T-helper 2 cell (primary cell): ENCODE results near the gene ZNF532.

Source experiments
- DNase-seq, 5 experiments: peaks; one replicate each; pipeline versions ENCODE4 v3.0.0 to v3.0.0-alpha.2; 2012 to 2022

The ZNF532 gene

GRCh38 chr18:58870621-58871020 lies 5.9 kb downstream of the ZNF532 start:
- DNase-seq, result no peak

GRCh38 chr18:58871514-58872420 lies 7.1 kb downstream of the ZNF532 start:
- DNase-seq, result no peak

GRCh38 chr18:58878640-58879039 lies 14.0 kb downstream of the ZNF532 start:
- DNase-seq, result no peak

- no peak for DNase-seq
These were observed 16.8 kb downstream of the ZNF532 start for GRCh38 chr18:58881477-58881876.

- no peak for DNase-seq
These were observed 17.4 kb downstream of the ZNF532 start for GRCh38 chr18:58882044-58882443.

GRCh38 chr18:58882686-58883085 lies 18.0 kb downstream of the ZNF532 start:
- DNase-seq, result no peak

GRCh38 chr18:58884680-58885079 lies 20.0 kb downstream of the ZNF532 start:
- DNase-seq, result no peak

GRCh38 chr18:58886431-58886830 lies 21.8 kb downstream of the ZNF532 start:
- DNase-seq, result no peak

GRCh38 chr18:58886864-58887612 lies 22.4 kb downstream of the ZNF532 start:
- DNase-seq, result no peak

- DNase-seq, result peak in 1 of 5 experiments; percentile 52
These were observed 22.9 kb downstream of the ZNF532 start for GRCh38 chr18:58887613-58887963.

- no peak for DNase-seq
These were observed 27.1 kb downstream of the ZNF532 start for GRCh38 chr18:58891776-58892175.

GRCh38 chr18:58892488-58892887 lies 27.8 kb downstream of the ZNF532 start:
- DNase-seq, result no peak

GRCh38 chr18:58893388-58894099 lies 28.9 kb downstream of the ZNF532 start:
- no peak for DNase-seq

- DNase-seq, result no peak
These were observed 30.3 kb downstream of the ZNF532 start for GRCh38 chr18:58894930-58895329.

- DNase-seq, result no peak
These were observed 30.7 kb downstream of the ZNF532 start for GRCh38 chr18:58895385-58895784.

- peak in 1 of 5 experiments; percentile 9 for DNase-seq
These were observed 31.6 kb downstream of the ZNF532 start for GRCh38 chr18:58896268-58896667.

- no peak for DNase-seq
These were observed 32.2 kb downstream of the ZNF532 start for GRCh38 chr18:58896734-58897508.

GRCh38 chr18:58898010-58898799 lies 33.5 kb downstream of the ZNF532 start:
- no peak for DNase-seq

GRCh38 chr18:58900015-58900649 lies 35.5 kb downstream of the ZNF532 start:
- no peak for DNase-seq

GRCh38 chr18:58901143-58901542 lies 36.5 kb downstream of the ZNF532 start:
- no peak for DNase-seq

GRCh38 chr18:58901783-58902182 lies 37.1 kb downstream of the ZNF532 start:
- no peak for DNase-seq
